Mesenchymal stem cell (in vitro differentiated cells and primary cell): ENCODE results near the gene GFAP.
"Not testable (repeated sequence)": the region's sequence is repeated elsewhere in the genome, so short reads cannot be mapped to it uniquely, and the experiment has no call there.

Source experiments
- DNase-seq: peaks from one replicate; pipeline ENCODE4 v3.0.0-alpha.2; 2013
- H2AFZ ChIP-seq: one replicate; pipeline ENCODE4 v1.6.1; 2013; ENCODE audit warnings: low read depth, mild to moderate bottlenecking, control low read depth, inconsistent platforms, low read length, moderate library complexity
- H2AK5ac ChIP-seq: 2 replicates; pipeline ENCODE4 v1.6.1; 2013; ENCODE audit warnings: low read length, moderate library complexity, mild to moderate bottlenecking, inconsistent platforms; ENCODE audit not compliant: severe bottlenecking
- H2BK120ac ChIP-seq: one replicate; pipeline ENCODE4 v1.6.1; 2013; ENCODE audit warnings: low read depth, mild to moderate bottlenecking, inconsistent platforms, low read length, moderate library complexity
- H2BK12ac ChIP-seq, 2 experiments: one replicate each; pipeline ENCODE4 v1.6.1; 2013; ENCODE audit warnings: inconsistent platforms in 2 of 2, low read length in 2 of 2, mild to moderate bottlenecking in 2 of 2, moderate library complexity in 2 of 2, control low read depth in 1 of 2
- H2BK15ac ChIP-seq: one replicate; pipeline ENCODE4 v1.6.1; 2013; ENCODE audit warnings: mild to moderate bottlenecking, low read depth, inconsistent platforms; ENCODE audit not compliant: poor library complexity, severe bottlenecking
- H2BK5ac ChIP-seq: 2 replicates; pipeline ENCODE4 v1.6.1; 2013; ENCODE audit warnings: low read depth, mild to moderate bottlenecking, low read length, control low read depth, inconsistent platforms; ENCODE audit not compliant: poor library complexity, severe bottlenecking
- H3K14ac ChIP-seq, 2 experiments: one replicate each; pipeline ENCODE4 v1.6.1; 2013; ENCODE audit warnings: inconsistent platforms in 2 of 2, low read length in 2 of 2, control low read depth in 1 of 2, mild to moderate bottlenecking in 1 of 2, moderate library complexity in 1 of 2
- H3K18ac ChIP-seq, 2 experiments: one replicate each; pipeline ENCODE4 v1.6.1; 2013; ENCODE audit warnings: inconsistent platforms in 2 of 2, low read length in 2 of 2, control low read depth in 1 of 2, low read depth in 1 of 2, mild to moderate bottlenecking in 1 of 2
- H3K23ac ChIP-seq, 2 experiments: one replicate each; pipeline ENCODE4 v1.6.1; 2013; ENCODE audit warnings: inconsistent platforms in 2 of 2, low read length in 2 of 2, mild to moderate bottlenecking in 2 of 2, moderate library complexity in 2 of 2, control low read depth in 1 of 2
- H3K27ac ChIP-seq: 2 replicates; pipeline ENCODE4 v1.5.1; 2013; ENCODE audit warnings: mild to moderate bottlenecking, moderate library complexity, low read length, control low read depth, inconsistent platforms; ENCODE audit not compliant: poor library complexity, severe bottlenecking
- H3K27me3 ChIP-seq, 2 experiments: 2 replicates each; pipeline versions ENCODE4 v1.6.1 to v1.7.0; 2013; ENCODE audit warnings: low read length in 2 of 2, mild to moderate bottlenecking in 2 of 2, moderate library complexity in 2 of 2, control low read depth in 1 of 2, inconsistent platforms in 1 of 2; ENCODE audit not compliant: control insufficient read depth in 1 of 2, insufficient read depth in 1 of 2
- H3K36me3 ChIP-seq, 2 experiments: 2 replicates each; pipeline versions ENCODE4 v1.6.1 to v1.7.0; 2013; ENCODE audit warnings: low read length in 2 of 2, control low read depth in 1 of 2, inconsistent platforms in 1 of 2, low read depth in 1 of 2, mild to moderate bottlenecking in 1 of 2; ENCODE audit not compliant: insufficient read depth in 2 of 2, control insufficient read depth in 1 of 2
- H3K4ac ChIP-seq, 2 experiments: one replicate each; pipeline ENCODE4 v1.6.1; 2013; ENCODE audit warnings: inconsistent platforms in 2 of 2, low read length in 2 of 2, mild to moderate bottlenecking in 2 of 2, moderate library complexity in 2 of 2, control low read depth in 1 of 2, low read depth in 1 of 2
- H3K4me1 ChIP-seq: 2 replicates; pipeline ENCODE4 v1.6.1; 2013; ENCODE audit warnings: low read depth, low read length, control low read depth; ENCODE audit not compliant: control insufficient read depth, insufficient read depth
- H3K4me2 ChIP-seq: 2 replicates; pipeline ENCODE4 v1.6.1; 2013; ENCODE audit warnings: low read length, mild to moderate bottlenecking, inconsistent platforms; ENCODE audit not compliant: poor library complexity, severe bottlenecking
- H3K4me3 ChIP-seq, 2 experiments: 2 replicates each; pipeline versions ENCODE4 v1.5.1 to v1.7.0; 2013; ENCODE audit warnings: low read length in 2 of 2, mild to moderate bottlenecking in 2 of 2, control low read depth in 1 of 2, low read depth in 1 of 2; ENCODE audit not compliant: insufficient read depth in 1 of 2
- H3K79me1 ChIP-seq: replicated peaks from 2 replicates; pipeline ENCODE4 v1.6.1; 2013; ENCODE audit warnings: mild to moderate bottlenecking, control low read depth, low read length, inconsistent platforms; ENCODE audit not compliant: poor library complexity, severe bottlenecking
- H3K9ac ChIP-seq: 2 replicates; pipeline ENCODE4 v1.7.0; 2013; ENCODE audit warnings: mild to moderate bottlenecking, low read length, moderate library complexity
- H3K9me3 ChIP-seq: 2 replicates; pipeline ENCODE4 v1.7.0; 2013; ENCODE audit warnings: mild to moderate bottlenecking, low read length; ENCODE audit not compliant: control insufficient read depth
- H4K8ac ChIP-seq: one replicate; pipeline ENCODE4 v1.6.1; 2013; ENCODE audit warnings: inconsistent platforms, mild to moderate bottlenecking, low read length, moderate library complexity
- H4K91ac ChIP-seq: one replicate; pipeline ENCODE4 v1.6.1; 2013; ENCODE audit warnings: mild to moderate bottlenecking, low read length, inconsistent platforms
- WGBS: methylation state at CpG from one replicate; pipeline ENCODE4 v1.1.7; 2013; ENCODE audit warnings: mixed read lengths; 5-methylcytosine and 5-hydroxymethylcytosine counted together

GFAP gene

GRCh38 chr17:44948315-44948795 is 33.1 kb upstream of the GFAP start:
- Histone ChIP-seq H3K36me3 (no peaks in the 10 kb centered on the region), H3K27ac (no peak overlapping the region), H2AFZ (peak overlapping the region; percentile 66), H3K9ac (peak overlapping the region; percentile 82), H3K18ac (peak overlapping the region; percentile 74 to 80), H3K4me2 (peak overlapping the region; percentile 79), H2BK12ac (peak overlapping the region in 1 of 2 experiments; percentile 68), H3K4me1 (peaks cover 6% of the 10 kb centered on the region), H4K91ac (peak overlapping the region; percentile 23), H2BK15ac (no peak overlapping the region), H3K27me3 (no peaks in the 10 kb centered on the region), H3K14ac (peak overlapping the region in 1 of 2 experiments; percentile 19), H4K8ac (peak overlapping the region; percentile 99), H3K23ac (peak overlapping the region in 1 of 2 experiments; percentile 98), H3K4me3 (peak overlapping the region; percentile 66 to 88), H3K4ac (peak overlapping the region; percentile 87 to 99), H2BK5ac (no peak overlapping the region), H3K79me1 (peaks cover 5% of the 10 kb centered on the region), H3K9me3 (no peaks in the 10 kb centered on the region), H2BK120ac (no peak overlapping the region), H2AK5ac (peak overlapping the region; percentile 4)
- no peak for DNase-seq
- WGBS: 86% methylated on average over 6 of the region's 7 CpGs

DNA sequence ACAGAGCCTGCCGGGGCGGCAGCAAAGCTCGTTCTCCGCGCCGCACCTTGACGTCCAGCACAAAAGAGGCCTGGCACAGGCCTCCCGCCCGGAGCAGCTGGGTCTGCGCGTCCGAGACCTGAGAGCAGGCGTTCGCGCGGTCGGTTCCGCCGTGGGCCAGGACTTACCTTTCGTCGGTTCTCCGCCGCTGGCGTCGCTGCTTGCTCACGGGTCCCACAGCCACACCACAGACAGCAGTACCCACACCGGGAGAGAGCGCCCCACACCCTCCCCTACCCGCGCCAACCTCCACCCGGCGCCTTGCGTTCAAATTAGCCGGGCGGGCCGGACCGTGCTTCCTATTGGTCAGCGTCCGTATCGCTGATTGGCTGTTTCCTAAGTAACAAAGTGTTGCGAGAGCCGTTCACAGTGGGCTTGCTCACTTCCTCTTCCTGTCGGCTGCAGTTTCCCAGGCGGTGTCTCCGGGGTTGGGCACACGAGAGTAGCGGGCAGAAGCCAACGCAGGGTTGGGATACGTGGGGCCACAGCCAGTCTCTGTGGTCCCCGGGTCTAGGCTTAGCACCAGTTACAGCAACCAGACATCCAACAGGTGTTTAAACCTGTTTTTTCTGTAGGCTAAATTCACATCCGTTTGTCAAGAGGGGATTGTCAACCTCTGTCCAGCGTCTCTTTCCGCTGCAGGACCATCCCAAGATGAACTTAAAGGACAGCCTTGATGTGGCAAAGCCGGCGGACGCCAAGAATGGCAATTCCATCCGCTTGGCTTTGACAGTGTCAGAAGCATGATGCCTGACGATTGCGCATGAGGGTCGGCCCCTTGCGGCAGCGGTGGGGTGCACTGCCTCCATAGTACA is 32.4 kb upstream of the GFAP start, which contains the start of gene KIF18B:
Gene KIF18B (minus strand): TSS at position 313 of the 854 bp plus-strand sequence. CDS start 11,429 bp downstream, outside the sequence.
- Histone ChIP-seq H3K27me3 (no peaks in the 10 kb centered on the region), H3K36me3 (no peaks in the 10 kb centered on the region), H4K8ac (peak within 1 kb of the TSS; percentile 99), H3K4ac (peak within 1 kb of the TSS; percentile 87 to 99), H3K18ac (peak within 1 kb of the TSS; percentile 74 to 80), H4K91ac (peak within 1 kb of the TSS; percentile 83), H2BK15ac (no peak within 1 kb of the TSS), H3K4me3 (peak within 1 kb of the TSS; percentile 88 to 95), H2AK5ac (peak within 1 kb of the TSS; percentile 4), H3K4me2 (peak within 1 kb of the TSS; percentile 79), H3K79me1 (peaks cover 5% of the 10 kb centered on the region), H3K9ac (peak within 1 kb of the TSS; percentile 82), H2BK5ac (no peak within 1 kb of the TSS), H2BK120ac (no peak within 1 kb of the TSS), H3K27ac (peak within 1 kb of the TSS; percentile 43), H3K9me3 (no peaks in the 10 kb centered on the region), H3K23ac (peak within 1 kb of the TSS in 1 of 2 experiments; percentile 98), H3K14ac (peak within 1 kb of the TSS in 1 of 2 experiments; percentile 19), H2BK12ac (peak within 1 kb of the TSS in 1 of 2 experiments; percentile 68), H2AFZ (peak within 1 kb of the TSS; percentile 80), H3K4me1 (peaks cover 6% of the 10 kb centered on the region)
- DNase-seq: peak; percentile 95
- WGBS: 5% methylated on average over 62 of the region's 62 CpGs

- not testable (repeated sequence) for H3K23ac ChIP-seq, H2BK15ac ChIP-seq, H3K14ac ChIP-seq, H2BK120ac ChIP-seq, H3K4me2 ChIP-seq, H2BK5ac ChIP-seq, H3K18ac ChIP-seq, H3K36me3 ChIP-seq, H3K27ac ChIP-seq, H2BK12ac ChIP-seq, H3K4me3 ChIP-seq, H2AFZ ChIP-seq, H3K9ac ChIP-seq, H3K9me3 ChIP-seq, H4K8ac ChIP-seq, H3K4ac ChIP-seq, DNase-seq, H2AK5ac ChIP-seq, H4K91ac ChIP-seq, H3K27me3 ChIP-seq
- 98% methylated on average over 10 of the region's 10 CpGs for WGBS
- Histone ChIP-seq H3K79me1 (peaks cover 12% of the 10 kb centered on the region), H3K4me1 (peaks cover 12% of the 10 kb centered on the region)
These were observed 30.4 kb upstream of the GFAP start for GRCh38 chr17:44945652-44946051.

- Histone ChIP-seq H3K14ac (no peak overlapping the region), H3K9me3 (peaks cover 6% of the 10 kb centered on the region), H3K9ac (no peak overlapping the region), H4K91ac (no peak overlapping the region), H3K18ac (no peak overlapping the region), H3K4me1 (peaks cover 11% of the 10 kb centered on the region), H2BK5ac (no peak overlapping the region), H3K4me2 (no peak overlapping the region), H2BK15ac (no peak overlapping the region), H3K27ac (no peak overlapping the region), H3K23ac (no peak overlapping the region), H3K4ac (no peak overlapping the region), H4K8ac (no peak overlapping the region), H2BK12ac (no peak overlapping the region), H3K36me3 (no peaks in the 10 kb centered on the region), H3K79me1 (peaks cover 12% of the 10 kb centered on the region), H2BK120ac (no peak overlapping the region), H2AK5ac (peak overlapping the region; percentile 49), H2AFZ (peak overlapping the region; percentile 10), H3K4me3 (no peak overlapping the region), H3K27me3 (no peaks in the 10 kb centered on the region)
- 100% methylated on average over 2 of the region's 4 CpGs for WGBS
- DNase-seq: no peak
These were observed 27.2 kb upstream of the GFAP start for GRCh38 chr17:44942456-44942855.
